CD4-positive, CD25-positive, alpha-beta regulatory T cell (primary cell): Measurements from ENCODE around the gene MAP2K5. TPM values are rescaled to one million over a fixed set of nuclear protein-coding genes. Genes with fewer than 3 reads are reported as not detected.

Experiments
- ATAC-seq, 2 donors: fragments of 150-1000 bp; cut with Tn5 transposase; one replicate each; pipeline ENCODE4 v1.10.0; 2021; ENCODE audit warnings: low read depth in 2 of 2, moderate number of reproducible peaks in 2 of 2, moderate library complexity in 1 of 2
- DNase-seq, 3 donors: peaks; one replicate each; pipeline versions ENCODE4 v3.0.0 to v3.0.0-alpha.2; 2012 to 2022; ENCODE audit warnings: mixed read lengths in 1 of 3
- H3K27ac ChIP-seq: one replicate; pipeline ENCODE4 v1.7.0; 2013; ENCODE audit warnings: mild to moderate bottlenecking, low read length; ENCODE audit not compliant: insufficient read depth, poor library complexity, severe bottlenecking
- H3K27me3 ChIP-seq: one replicate; pipeline ENCODE4 v1.7.0; 2013; ENCODE audit warnings: low read length; ENCODE audit not compliant: control insufficient read depth, insufficient read depth
- H3K36me3 ChIP-seq: one replicate; pipeline ENCODE4 v1.7.0; 2013; ENCODE audit warnings: mild to moderate bottlenecking, low read length, moderate library complexity; ENCODE audit not compliant: control insufficient read depth, insufficient read depth
- H3K4me1 ChIP-seq: 2 replicates; pipeline ENCODE4 v1.7.0; 2013; ENCODE audit warnings: mild to moderate bottlenecking, low read length; ENCODE audit not compliant: insufficient read depth, control insufficient read depth, poor library complexity, severe bottlenecking
- H3K4me3 ChIP-seq: one replicate; pipeline ENCODE4 v1.7.0; 2013; ENCODE audit warnings: low read depth, mild to moderate bottlenecking, low read length, moderate library complexity
- H3K9me3 ChIP-seq, 2 experiments: 1 replicate in 1 of 2; 2 replicates in 1 of 2; pipeline ENCODE4 v1.7.0; 2013; ENCODE audit warnings: low read length in 2 of 2, mild to moderate bottlenecking in 1 of 2, moderate library complexity in 1 of 2; ENCODE audit not compliant: control insufficient read depth in 2 of 2
- H3K27ac Mint-ChIP-seq, 3 donors: one replicate each; pipeline ENCODE4 v1.8.0; 2020 to 2022; ENCODE audit warnings: mild to moderate bottlenecking in 3 of 3, mixed read lengths in 3 of 3, moderate library complexity in 2 of 3
- H3K27me3 Mint-ChIP-seq: one replicate; pipeline ENCODE4 v1.8.0; 2022; ENCODE audit warnings: mild to moderate bottlenecking, mixed read lengths
- H3K36me3 Mint-ChIP-seq: one replicate; pipeline ENCODE4 v1.8.0; 2020; ENCODE audit warnings: mixed read lengths
- H3K4me1 Mint-ChIP-seq, 4 donors: one replicate each; pipeline ENCODE4 v1.8.0; 2020 to 2022; ENCODE audit warnings: mixed read lengths in 4 of 4, mild to moderate bottlenecking in 1 of 4
- H3K4me3 Mint-ChIP-seq, 4 donors: one replicate each; pipeline ENCODE4 v1.8.0; 2020 to 2022; ENCODE audit warnings: mild to moderate bottlenecking in 4 of 4, mixed read lengths in 4 of 4, moderate library complexity in 3 of 4
- H3K9me3 Mint-ChIP-seq, 7 donors: one replicate each; pipeline ENCODE4 v1.8.0; 2020 to 2022; ENCODE audit warnings: mixed read lengths in 7 of 7, mild to moderate bottlenecking in 3 of 7, moderate library complexity in 2 of 7
- polyA plus RNA-seq, 4 donors: library from polyadenylated mRNA; unstranded; fragments of 300-500 nt; fragmentation: Illumina TruSeq; gene quantifications; one replicate each; pipeline ENCODE4 v1.2.3, GENCODE V29; 2021
- total RNA-seq: library from RNA; stranded (reverse); gene quantifications from one replicate; pipeline ENCODE4 v1.2.3, GENCODE V29; 2022

The MAP2K5 gene
- total and polyA plus RNA-seq, 5 donors from 2014 or later: 14.5 to 30.8 (median 17.0) TPM

DNA sequence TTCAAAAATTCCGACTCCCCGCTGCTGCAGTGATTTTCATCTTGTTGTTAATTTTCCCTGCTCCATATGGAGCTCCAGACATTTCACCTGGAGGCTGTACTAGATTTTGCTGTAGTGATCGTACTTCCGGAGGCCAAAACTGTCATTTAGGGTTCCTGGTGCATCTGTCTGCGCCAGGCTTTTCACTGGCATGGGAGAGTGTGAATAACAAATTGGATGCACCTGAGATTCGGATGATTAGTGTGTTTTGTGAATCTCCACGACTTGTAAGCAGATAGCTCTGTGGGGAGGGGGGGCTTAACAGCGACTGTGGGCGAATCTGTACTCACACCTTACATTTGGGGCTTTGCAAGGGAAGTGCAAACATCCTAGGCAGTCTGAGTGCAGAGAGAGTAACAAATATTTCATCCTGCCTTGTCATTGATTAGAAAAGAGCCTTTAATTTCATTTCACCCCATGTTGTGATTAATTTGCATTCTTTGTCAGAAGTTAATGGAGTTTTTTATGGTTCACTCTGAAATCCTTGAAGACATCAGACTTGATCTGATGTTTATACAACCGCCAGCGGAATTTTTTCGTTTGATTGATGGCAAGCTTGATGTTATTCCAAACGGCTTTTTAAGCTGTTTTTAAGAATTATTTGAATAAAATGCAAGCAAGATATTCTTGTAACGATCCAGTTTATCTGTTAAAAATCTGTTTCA is 190.3 kb downstream of the MAP2K5 start:
- Histone ChIP-seq H3K9me3 (no peaks in the 10 kb centered on the region), H3K27ac (no peak overlapping the region), H3K4me1 (no peaks in the 10 kb centered on the region), H3K27me3 (no peaks in the 10 kb centered on the region), H3K4me3 (no peak overlapping the region), H3K36me3 (no peaks in the 10 kb centered on the region)
- Mint-ChIP-seq H3K4me3 (no peak overlapping the region), H3K36me3 (peaks cover 12% of the 10 kb centered on the region), H3K9me3 (peaks cover 0 to 1% (median 0%) of the 10 kb centered on the region in 7 donors), H3K27ac (no peak overlapping the region), H3K4me1 (peaks cover 9 to 15% (median 14%) of the 10 kb centered on the region in 4 donors), H3K27me3 (no peaks in the 10 kb centered on the region)
- ATAC-seq (no peak), DNase-seq (no peak)

GRCh38 chr15:67735896-67736295 is 193.4 kb downstream of the MAP2K5 start:
- no peaks in the 10 kb centered on the region for H3K27me3 Mint-ChIP-seq

DNA sequence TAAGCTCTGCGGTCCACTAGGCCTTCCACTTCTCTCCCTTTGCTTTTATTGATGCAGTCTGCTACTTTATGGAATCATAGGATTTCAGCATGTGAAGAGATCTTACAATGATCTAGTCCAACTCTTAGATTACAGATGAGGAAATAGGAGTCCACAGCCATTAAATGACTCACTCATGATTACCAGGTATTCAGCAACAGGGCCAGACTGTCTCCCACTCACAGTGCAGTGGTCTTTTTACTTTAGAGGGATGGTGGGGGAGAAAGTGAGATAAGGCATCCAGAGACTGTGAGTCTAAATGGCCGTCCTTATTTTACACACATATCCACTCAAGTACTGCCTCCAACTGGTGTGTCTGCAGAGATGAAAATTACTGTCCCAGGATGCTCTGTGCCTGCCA is 194.3 kb downstream of the MAP2K5 start:
- no peaks in the 10 kb centered on the region for H3K27me3 ChIP-seq
- no peaks in the 10 kb centered on the region for H3K4me1 ChIP-seq
- no peaks in the 10 kb centered on the region for H3K36me3 ChIP-seq
- Mint-ChIP-seq H3K4me1 (peaks cover 9 to 22% (median 20%) of the 10 kb centered on the region in 4 donors), H3K4me3 (no peak overlapping the region), H3K27ac (no peak overlapping the region), H3K27me3 (no peaks in the 10 kb centered on the region), H3K36me3 (peaks cover 11% of the 10 kb centered on the region), H3K9me3 (peaks cover 0 to 1% (median 0%) of the 10 kb centered on the region in 7 donors)
- H3K27ac ChIP-seq: no peak overlapping the region
- H3K4me3 ChIP-seq: no peak overlapping the region
- ATAC-seq (no peak), DNase-seq (no peak)
- H3K9me3 ChIP-seq: no peaks in the 10 kb centered on the region

More at GRCh38 chr15:67735896-67736295, 193.4 kb downstream of the MAP2K5 start:
- no peak for DNase-seq
- no peaks in the 10 kb centered on the region for H3K36me3 ChIP-seq
- H3K4me1 ChIP-seq: no peaks in the 10 kb centered on the region
- Mint-ChIP-seq H3K4me1 (peaks cover 9 to 22% (median 15%) of the 10 kb centered on the region in 4 donors), H3K4me3 (no peak overlapping the region), H3K36me3 (peaks cover 10% of the 10 kb centered on the region), H3K9me3 (peaks cover 0 to 1% (median 0%) of the 10 kb centered on the region in 7 donors), H3K27ac (no peak overlapping the region)
- H3K27me3 ChIP-seq: no peaks in the 10 kb centered on the region
- no peak overlapping the region for H3K27ac ChIP-seq
- no peak overlapping the region for H3K4me3 ChIP-seq
- ATAC-seq: no peak
- no peaks in the 10 kb centered on the region for H3K9me3 ChIP-seq

- no peaks in the 10 kb centered on the region for H3K27me3 Mint-ChIP-seq
- peaks cover 9 to 26% (median 20%) of the 10 kb centered on the region in 4 donors for H3K4me1 Mint-ChIP-seq
- H3K9me3 Mint-ChIP-seq: no peaks in the 10 kb centered on the region
- ATAC-seq: no peak
- H3K4me3 ChIP-seq: no peak overlapping the region
- no peaks in the 10 kb centered on the region for H3K4me1 ChIP-seq
- no peaks in the 10 kb centered on the region for H3K27me3 ChIP-seq
- H3K36me3 Mint-ChIP-seq: peaks cover 11% of the 10 kb centered on the region
- H3K4me3 Mint-ChIP-seq: no peak overlapping the region
- peak overlapping the region in 1 of 3 donors; percentile 64 for H3K27ac Mint-ChIP-seq
- DNase-seq: no peak
- no peak overlapping the region for H3K27ac ChIP-seq
- no peaks in the 10 kb centered on the region for H3K9me3 ChIP-seq
- no peaks in the 10 kb centered on the region for H3K36me3 ChIP-seq
Observed at GRCh38 chr15:67738056-67738455, 195.6 kb downstream of the MAP2K5 start.

DNA sequence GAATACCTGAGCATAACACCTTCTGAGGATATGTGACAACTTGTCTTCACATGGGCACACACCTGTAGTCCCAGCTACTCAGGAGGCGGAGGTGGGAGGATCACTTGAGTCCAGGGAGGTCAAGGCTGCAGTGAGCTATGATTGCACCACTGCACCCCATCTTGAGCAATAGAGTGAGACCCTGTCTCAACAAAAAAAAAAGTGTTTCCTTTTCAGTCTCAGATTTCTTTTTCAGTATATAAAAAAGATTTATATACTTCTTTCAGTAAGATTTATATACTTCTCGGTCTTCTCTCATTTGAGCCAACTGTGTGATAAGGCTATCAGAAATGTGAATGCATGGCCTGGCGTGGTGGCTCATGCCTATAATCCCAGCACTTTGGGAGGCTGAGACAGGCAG is 197.9 kb downstream of the MAP2K5 start:
- no peaks in the 10 kb centered on the region for H3K27me3 Mint-ChIP-seq
- H3K36me3 Mint-ChIP-seq: peaks cover 9% of the 10 kb centered on the region
- H3K27ac Mint-ChIP-seq: peak overlapping the region in 1 of 3 donors; percentile 56
- no peak overlapping the region for H3K4me3 ChIP-seq
- no peak overlapping the region for H3K4me3 Mint-ChIP-seq
- H3K36me3 ChIP-seq: no peaks in the 10 kb centered on the region
- peaks cover 3% of the 10 kb centered on the region for H3K4me1 ChIP-seq
- no peaks in the 10 kb centered on the region for H3K9me3 Mint-ChIP-seq
- H3K27ac ChIP-seq: no peak overlapping the region
- no peaks in the 10 kb centered on the region for H3K9me3 ChIP-seq
- peaks cover 2 to 40% (median 33%) of the 10 kb centered on the region in 4 donors for H3K4me1 Mint-ChIP-seq
- DNase-seq: no peak
- no peaks in the 10 kb centered on the region for H3K27me3 ChIP-seq
- no peak for ATAC-seq

DNA sequence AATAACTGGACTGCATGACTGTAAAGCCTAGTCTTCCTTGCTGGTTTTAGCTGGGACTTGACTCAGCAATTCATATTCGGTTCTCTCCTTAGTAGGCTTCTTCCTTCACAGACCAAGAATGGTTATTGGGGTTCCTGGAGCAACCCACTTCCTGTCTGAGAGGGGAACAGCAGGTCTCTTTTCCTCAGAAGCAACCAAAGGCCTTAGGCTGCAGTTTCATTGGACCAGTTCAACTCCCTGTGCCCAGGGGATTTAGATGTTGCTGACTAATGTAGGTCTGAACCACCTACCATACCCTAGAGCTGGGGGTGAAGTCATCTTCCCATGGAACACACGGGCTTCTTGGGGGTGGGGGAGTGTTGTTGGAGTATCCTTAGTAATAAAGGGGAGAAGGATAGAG is 198.8 kb downstream of the MAP2K5 start:
- DNase-seq (no peak), ATAC-seq (no peak)
- H3K4me1 ChIP-seq: peaks cover 3% of the 10 kb centered on the region
- no peaks in the 10 kb centered on the region for H3K9me3 ChIP-seq
- no peaks in the 10 kb centered on the region for H3K36me3 ChIP-seq
- H3K27ac Mint-ChIP-seq: peak overlapping the region in 1 of 3 donors; percentile 36
- no peak overlapping the region for H3K4me3 Mint-ChIP-seq
- no peaks in the 10 kb centered on the region for H3K27me3 ChIP-seq
- no peak overlapping the region for H3K4me3 ChIP-seq
- no peaks in the 10 kb centered on the region for H3K27me3 Mint-ChIP-seq
- H3K9me3 Mint-ChIP-seq: no peaks in the 10 kb centered on the region
- no peak overlapping the region for H3K27ac ChIP-seq
- H3K36me3 Mint-ChIP-seq: peaks cover 8% of the 10 kb centered on the region
- peaks cover under 1 to 40% (median 33%) of the 10 kb centered on the region in 4 donors for H3K4me1 Mint-ChIP-seq

GRCh38 chr15:67743558-67743957 is 201.1 kb downstream of the MAP2K5 start:
- no peaks in the 10 kb centered on the region for H3K27me3 ChIP-seq
- Mint-ChIP-seq H3K27ac (peak overlapping the region; percentile 42 to 68 (median 49)), H3K4me1 (peaks cover 5 to 42% (median 36%) of the 10 kb centered on the region in 4 donors), H3K36me3 (peaks cover 4% of the 10 kb centered on the region), H3K27me3 (no peaks in the 10 kb centered on the region), H3K9me3 (no peaks in the 10 kb centered on the region), H3K4me3 (peak overlapping the region in 1 of 4 donors; percentile 8)
- H3K27ac ChIP-seq: no peak overlapping the region
- no peak for DNase-seq
- no peaks in the 10 kb centered on the region for H3K9me3 ChIP-seq
- no peak overlapping the region for H3K4me3 ChIP-seq
- ATAC-seq: no peak
- no peaks in the 10 kb centered on the region for H3K36me3 ChIP-seq
- peaks cover 3% of the 10 kb centered on the region for H3K4me1 ChIP-seq
